GM19395 (cell line): Measurements from ENCODE around the gene RPL13A.

ENCODE experiments used
- ATAC-seq: cut with Tn5 transposase; IDR thresholded peaks from one replicate; pipeline ENCODE4 v1.9.1; 2021; ENCODE audit warnings: mild to moderate bottlenecking, moderate library complexity; ENCODE audit not compliant: unreplicated experiment

Gene RPL13A

GRCh38 chr19:49539192-49539952 lies 52.0 kb downstream of the RPL13A start:
- ATAC-seq, result no peak
